Mucosa of stomach (tissue), 1 donor: Measurements from ENCODE around the gene FAM193A.
"Not testable (repeated sequence)": the region's sequence is repeated elsewhere in the genome, so short reads cannot be mapped to it uniquely, and the experiment has no call there.

Experiments
- H3K27me3 ChIP-seq: one replicate; pipeline ENCODE4 v1.7.0; 2013; ENCODE audit warnings: mild to moderate bottlenecking, low read length; ENCODE audit not compliant: control insufficient read depth, insufficient read depth
- H3K36me3 ChIP-seq: one replicate; pipeline ENCODE4 v1.7.0; 2013; ENCODE audit warnings: low read length; ENCODE audit not compliant: control insufficient read depth, insufficient read depth
- H3K4me1 ChIP-seq: one replicate; pipeline ENCODE4 v1.7.0; 2013; ENCODE audit warnings: mild to moderate bottlenecking, low read length; ENCODE audit not compliant: control insufficient read depth, insufficient read depth
- H3K4me3 ChIP-seq: one replicate; pipeline ENCODE4 v1.7.0; 2013; ENCODE audit warnings: low read length
- H3K9ac ChIP-seq: one replicate; pipeline ENCODE4 v1.7.0; 2013; ENCODE audit warnings: mild to moderate bottlenecking, low read length, moderate library complexity
- H3K9me3 ChIP-seq: one replicate; pipeline ENCODE4 v1.7.0; 2013; ENCODE audit warnings: mild to moderate bottlenecking, low read length, moderate library complexity; ENCODE audit not compliant: control insufficient read depth
- donor health status: Pancreatic carcinoma.

Gene FAM193A

GRCh38 chr4:2630556-2631273, 94.3 kb downstream of the FAM193A start:
- Histone ChIP-seq H3K36me3 (no peaks in the 10 kb centered on the region), H3K4me3 (no peak overlapping the region), H3K4me1 (no peaks in the 10 kb centered on the region), H3K9ac (no peak overlapping the region), H3K9me3 (no peaks in the 10 kb centered on the region), H3K27me3 (no peaks in the 10 kb centered on the region)

- no peaks in the 10 kb centered on the region for H3K9me3 ChIP-seq
- no peak overlapping the region for H3K4me3 ChIP-seq
- no peak overlapping the region for H3K9ac ChIP-seq
- H3K36me3 ChIP-seq: no peaks in the 10 kb centered on the region
- no peaks in the 10 kb centered on the region for H3K27me3 ChIP-seq
- H3K4me1 ChIP-seq: no peaks in the 10 kb centered on the region
These were observed 97.6 kb downstream of the FAM193A start for GRCh38 chr4:2634014-2634413.

GRCh38 chr4:2636331-2636730, 99.9 kb downstream of the FAM193A start:
- Histone ChIP-seq H3K36me3 (no peaks in the 10 kb centered on the region), H3K4me3 (no peak overlapping the region), H3K9ac (no peak overlapping the region), H3K27me3 (no peaks in the 10 kb centered on the region), H3K9me3 (no peaks in the 10 kb centered on the region), H3K4me1 (no peaks in the 10 kb centered on the region)

- not testable (repeated sequence) for H3K4me1 ChIP-seq, H3K36me3 ChIP-seq, H3K27me3 ChIP-seq, H3K9ac ChIP-seq, H3K9me3 ChIP-seq, H3K4me3 ChIP-seq
These were observed 100.5 kb downstream of the FAM193A start for GRCh38 chr4:2636994-2637393.

GRCh38 chr4:2637956-2638552, 101.6 kb downstream of the FAM193A start:
- Histone ChIP-seq H3K27me3 (no peaks in the 10 kb centered on the region), H3K4me3 (no peak overlapping the region), H3K4me1 (no peaks in the 10 kb centered on the region), H3K9ac (no peak overlapping the region), H3K9me3 (no peaks in the 10 kb centered on the region), H3K36me3 (no peaks in the 10 kb centered on the region)

GRCh38 chr4:2638730-2639129, 102.3 kb downstream of the FAM193A start:
- Histone ChIP-seq H3K27me3 (no peaks in the 10 kb centered on the region), H3K9me3 (no peaks in the 10 kb centered on the region), H3K9ac (no peak overlapping the region), H3K36me3 (no peaks in the 10 kb centered on the region), H3K4me3 (no peak overlapping the region), H3K4me1 (no peaks in the 10 kb centered on the region)

GRCh38 chr4:2642968-2643367, 106.5 kb downstream of the FAM193A start:
- Histone ChIP-seq H3K27me3 (no peaks in the 10 kb centered on the region), H3K4me3 (no peak overlapping the region), H3K9ac (no peak overlapping the region), H3K9me3 (no peaks in the 10 kb centered on the region), H3K36me3 (peaks cover 4% of the 10 kb centered on the region), H3K4me1 (no peaks in the 10 kb centered on the region)

- no peak overlapping the region for H3K4me3 ChIP-seq
- H3K9ac ChIP-seq: no peak overlapping the region
- H3K9me3 ChIP-seq: no peaks in the 10 kb centered on the region
- H3K27me3 ChIP-seq: no peaks in the 10 kb centered on the region
- peaks cover 7% of the 10 kb centered on the region for H3K36me3 ChIP-seq
- H3K4me1 ChIP-seq: no peaks in the 10 kb centered on the region
These were observed 107.1 kb downstream of the FAM193A start for GRCh38 chr4:2643555-2643954.

GRCh38 chr4:2646396-2647149, 110.1 kb downstream of the FAM193A start:
- no peaks in the 10 kb centered on the region for H3K9me3 ChIP-seq
- no peaks in the 10 kb centered on the region for H3K4me1 ChIP-seq
- no peak overlapping the region for H3K9ac ChIP-seq
- no peak overlapping the region for H3K4me3 ChIP-seq
- peaks cover 7% of the 10 kb centered on the region for H3K36me3 ChIP-seq
- H3K27me3 ChIP-seq: no peaks in the 10 kb centered on the region

GRCh38 chr4:2647403-2648158, 111.1 kb downstream of the FAM193A start:
- H3K4me3 ChIP-seq: no peak overlapping the region
- H3K27me3 ChIP-seq: no peaks in the 10 kb centered on the region
- H3K4me1 ChIP-seq: no peaks in the 10 kb centered on the region
- no peak overlapping the region for H3K9ac ChIP-seq
- no peaks in the 10 kb centered on the region for H3K9me3 ChIP-seq
- H3K36me3 ChIP-seq: peaks cover 7% of the 10 kb centered on the region

- H3K27me3 ChIP-seq: no peaks in the 10 kb centered on the region
- H3K4me3 ChIP-seq: no peak overlapping the region
- H3K36me3 ChIP-seq: peaks cover 7% of the 10 kb centered on the region
- no peak overlapping the region for H3K9ac ChIP-seq
- no peaks in the 10 kb centered on the region for H3K9me3 ChIP-seq
- no peaks in the 10 kb centered on the region for H3K4me1 ChIP-seq
These were observed 111.8 kb downstream of the FAM193A start for GRCh38 chr4:2648159-2648814.
